HG03039 (cell line): ENCODE data around the gene SLC22A31.

Experiments
- ATAC-seq: cut with Tn5 transposase; IDR thresholded peaks from one replicate; pipeline ENCODE4 v1.9.1; 2021; ENCODE audit warnings: mild to moderate bottlenecking, moderate library complexity; ENCODE audit not compliant: unreplicated experiment

SLC22A31 gene

GRCh38 chr16:89179656-89180315, 20.6 kb downstream of the SLC22A31 start:
- ATAC-seq: no peak

GRCh38 chr16:89179148-89179484, 21.2 kb downstream of the SLC22A31 start:
- no peak for ATAC-seq

GRCh38 chr16:89178453-89179147, 21.7 kb downstream of the SLC22A31 start:
- no peak for ATAC-seq

GRCh38 chr16:89177501-89177900, 22.8 kb downstream of the SLC22A31 start:
- ATAC-seq: no peak

GRCh38 chr16:89176717-89177116, 23.6 kb downstream of the SLC22A31 start:
- ATAC-seq: no peak

- no peak for ATAC-seq
Measured at GRCh38 chr16:89176147-89176690, 24.1 kb downstream of the SLC22A31 start.

- ATAC-seq: no peak
Measured at GRCh38 chr16:89175280-89176146, 24.8 kb downstream of the SLC22A31 start.

GRCh38 chr16:89174877-89175276, 25.5 kb downstream of the SLC22A31 start:
- ATAC-seq: no peak

GRCh38 chr16:89174055-89174827, 26.1 kb downstream of the SLC22A31 start:
- ATAC-seq: no peak

GRCh38 chr16:89173174-89173921, 27.0 kb downstream of the SLC22A31 start:
- ATAC-seq: no peak

GRCh38 chr16:89172528-89173173, 27.7 kb downstream of the SLC22A31 start:
- ATAC-seq: no peak

GRCh38 chr16:89172171-89172527, 28.2 kb downstream of the SLC22A31 start:
- no peak for ATAC-seq

- ATAC-seq: peak; percentile 77
Measured at GRCh38 chr16:89171216-89172170, 28.8 kb downstream of the SLC22A31 start, which contains the start of gene CDH15. TSS of gene CDH15 (plus strand) at chr16:89171748. CDS start at chr16:89171832, 84 bp downstream.

GRCh38 chr16:89170346-89171215, 29.8 kb downstream of the SLC22A31 start:
- no peak for ATAC-seq

- no peak for ATAC-seq
Measured at GRCh38 chr16:89169778-89170177, 30.6 kb downstream of the SLC22A31 start.

GRCh38 chr16:89168381-89169189, 31.8 kb downstream of the SLC22A31 start:
- no peak for ATAC-seq
